SH-SY5Y (cell line): ENCODE measurements around the gene TRAF3.

ENCODE experiments used
- GATA2 ChIP-seq: IDR thresholded peaks from 2 replicates; pipeline ENCODE4 v1.6.1; 2011; ENCODE audit warnings: mild to moderate bottlenecking, low read depth, low read length
- GATA3 ChIP-seq: IDR thresholded peaks from 2 replicates; pipeline ENCODE4 v1.6.1; 2011; ENCODE audit warnings: low read depth, mild to moderate bottlenecking, low read length, moderate library complexity

- TF ChIP-seq GATA2: no peak
- no peak for TF ChIP-seq GATA3
Observed at GRCh38 chr14:102825307-102826095, 48.3 kb downstream of the TRAF3 start.
